Activated T-cell treated with anti-CD3 and anti-CD28 coated beads for 24 hours (primary cell): ENCODE measurements around the gene CPT2.

Experiments
- DNase-seq: peaks from one replicate; pipeline ENCODE4 v3.0.0-alpha.2; 2020; ENCODE audit warnings: low read depth

The CPT2 gene

DNA sequence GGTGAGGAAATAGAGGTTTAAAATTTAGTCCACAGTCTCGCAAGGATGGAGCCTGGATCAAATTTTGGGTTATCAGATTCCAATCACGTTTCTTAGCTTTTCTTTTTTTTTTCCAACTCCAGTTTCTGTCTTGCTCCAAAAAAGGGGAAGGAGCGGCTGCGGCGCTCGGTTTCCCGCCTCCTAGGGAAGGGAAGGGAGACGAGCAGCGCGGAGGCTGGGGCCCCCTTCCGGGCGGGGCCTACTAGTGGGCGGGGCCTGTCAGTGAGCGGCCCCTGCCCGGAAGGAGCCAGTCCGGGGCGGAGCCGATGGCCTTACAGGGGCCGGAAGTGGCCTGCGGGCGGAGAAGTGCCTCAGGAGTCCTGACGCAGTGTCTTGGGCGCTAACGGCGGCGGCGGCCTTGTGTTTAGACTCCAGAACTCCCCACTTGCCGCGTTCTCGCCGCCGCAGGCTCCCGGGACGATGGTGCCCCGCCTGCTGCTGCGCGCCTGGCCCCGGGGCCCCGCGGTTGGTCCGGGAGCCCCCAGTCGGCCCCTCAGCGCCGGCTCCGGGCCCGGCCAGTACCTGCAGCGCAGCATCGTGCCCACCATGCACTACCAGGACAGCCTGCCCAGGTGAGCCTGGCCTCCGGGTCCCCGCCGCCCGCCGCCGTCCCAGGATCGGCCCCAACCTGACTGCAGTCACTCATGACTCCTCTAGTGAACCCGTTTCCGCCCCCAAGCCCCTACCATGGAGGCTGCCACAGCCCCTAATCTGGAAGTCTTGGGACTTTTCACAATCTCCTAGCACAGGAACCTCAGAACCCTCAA lies at the start of gene CPT2:
CPT2 (plus strand) TSS at position 340 of the 806 bp plus-strand sequence; CDS start at position 460, 120 bp downstream.
- DNase-seq: peak; percentile 89

DNA sequence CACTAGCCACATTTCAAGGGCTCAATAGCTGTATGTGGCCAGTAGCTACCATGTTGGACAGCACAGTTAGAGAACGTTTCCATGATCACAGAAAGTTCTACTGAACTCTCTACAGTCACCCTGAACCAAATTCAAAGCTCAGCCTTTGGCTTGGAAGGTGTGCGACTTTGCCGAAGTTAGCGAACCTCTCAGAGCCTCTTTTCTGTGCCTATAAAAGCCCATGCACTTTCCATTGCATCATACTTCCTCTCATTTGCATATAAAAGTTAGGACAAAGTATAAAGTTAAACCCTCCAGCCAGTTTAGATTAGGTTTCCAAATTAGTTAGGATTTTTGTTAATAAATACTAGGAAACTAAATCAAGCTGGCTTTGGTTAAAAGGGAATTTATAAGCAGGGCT lies 49.5 kb upstream of the CPT2 start:
- no peak for DNase-seq

DNA sequence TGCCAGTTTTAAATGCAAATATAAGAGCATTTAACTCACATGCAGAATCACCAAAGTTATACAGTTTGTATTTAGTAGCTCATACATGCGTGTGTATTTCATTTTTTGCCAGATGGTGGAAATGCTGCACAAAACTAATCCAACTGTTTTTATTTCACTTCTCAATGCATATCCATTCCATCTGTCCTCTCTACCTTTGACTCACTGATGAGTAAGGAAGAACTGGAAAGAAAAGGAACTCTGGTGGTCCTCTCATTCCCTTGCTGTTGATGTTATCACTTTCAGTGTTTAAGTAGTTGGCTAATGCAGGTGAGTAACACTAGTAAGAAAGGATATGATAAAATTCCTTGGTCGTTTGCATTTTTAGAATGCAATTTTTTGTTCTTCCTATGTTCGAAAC lies 48.5 kb upstream of the CPT2 start:
- no peak for DNase-seq

GRCh38 chr1:53153752-53154151 lies 42.9 kb upstream of the CPT2 start:
- no peak for DNase-seq

- no peak for DNase-seq
Observed at GRCh38 chr1:53154859-53155438, 41.7 kb upstream of the CPT2 start.

GRCh38 chr1:53155534-53155933 lies 41.1 kb upstream of the CPT2 start:
- DNase-seq: no peak

DNA sequence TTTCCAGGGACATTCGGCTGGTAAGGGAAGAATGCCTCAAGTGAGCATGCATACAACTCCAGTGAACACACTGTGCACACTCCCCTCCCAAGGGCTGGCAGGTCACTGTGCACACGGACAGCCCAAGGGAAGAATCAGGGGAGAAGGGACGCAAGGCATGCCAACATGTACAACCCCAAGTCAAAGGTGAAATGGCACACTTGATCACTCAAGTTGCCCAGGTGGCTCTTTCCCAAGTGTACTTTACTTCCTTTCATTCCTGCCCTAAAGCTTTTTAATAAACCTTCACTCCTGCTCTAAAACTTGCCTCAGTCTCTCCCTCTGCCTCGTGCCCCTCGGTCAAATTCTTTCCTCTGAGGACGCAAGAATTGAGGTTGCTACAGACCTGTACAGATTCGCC lies 40.7 kb upstream of the CPT2 start:
- no peak for DNase-seq

GRCh38 chr1:53156783-53157182 lies 39.8 kb upstream of the CPT2 start:
- no peak for DNase-seq

DNA sequence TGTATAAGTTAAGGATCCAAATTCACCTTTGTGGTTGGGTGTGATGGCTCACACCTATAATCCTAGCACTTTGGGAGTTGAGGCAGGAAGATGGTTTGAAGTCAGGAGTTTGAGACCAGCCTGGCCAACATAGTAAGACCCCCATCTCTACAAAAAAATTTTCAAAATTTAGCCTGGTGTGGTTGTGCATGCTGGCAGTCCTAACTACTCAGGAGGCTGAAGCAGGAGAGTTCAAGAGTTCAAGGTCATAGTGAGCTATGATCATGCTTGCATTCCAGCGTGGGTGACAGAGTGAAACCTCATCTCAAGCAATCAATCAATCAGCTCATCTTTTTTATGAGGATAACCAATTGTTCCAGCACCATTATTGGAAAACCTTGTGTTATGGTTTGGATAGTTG lies 37.7 kb upstream of the CPT2 start:
- no peak for DNase-seq

DNA sequence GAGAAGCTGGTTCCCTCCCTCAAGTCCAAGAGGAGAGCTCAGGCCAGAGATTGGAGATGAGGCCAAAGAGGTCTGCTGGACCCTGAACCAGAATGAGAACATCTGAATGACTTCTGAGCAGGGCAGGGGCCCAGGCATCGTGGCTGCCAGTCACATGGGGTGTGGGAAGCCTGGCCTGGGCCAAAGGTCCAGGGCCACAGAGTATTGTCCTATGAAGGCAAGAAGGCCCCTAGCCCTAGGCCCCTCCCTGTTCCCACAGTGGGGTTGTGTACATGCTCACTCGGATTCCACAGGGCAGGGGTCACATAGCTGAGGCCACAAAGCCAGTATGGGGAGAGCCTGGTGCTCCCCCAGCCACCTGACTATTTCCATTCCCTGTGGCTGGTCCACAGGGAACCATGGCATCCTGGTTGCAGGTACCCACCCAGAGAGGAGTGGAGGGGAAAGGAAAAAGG lies 35.7 kb upstream of the CPT2 start:
- DNase-seq: no peak

GRCh38 chr1:53162621-53163020 lies 34.0 kb upstream of the CPT2 start:
- no peak for DNase-seq

DNA sequence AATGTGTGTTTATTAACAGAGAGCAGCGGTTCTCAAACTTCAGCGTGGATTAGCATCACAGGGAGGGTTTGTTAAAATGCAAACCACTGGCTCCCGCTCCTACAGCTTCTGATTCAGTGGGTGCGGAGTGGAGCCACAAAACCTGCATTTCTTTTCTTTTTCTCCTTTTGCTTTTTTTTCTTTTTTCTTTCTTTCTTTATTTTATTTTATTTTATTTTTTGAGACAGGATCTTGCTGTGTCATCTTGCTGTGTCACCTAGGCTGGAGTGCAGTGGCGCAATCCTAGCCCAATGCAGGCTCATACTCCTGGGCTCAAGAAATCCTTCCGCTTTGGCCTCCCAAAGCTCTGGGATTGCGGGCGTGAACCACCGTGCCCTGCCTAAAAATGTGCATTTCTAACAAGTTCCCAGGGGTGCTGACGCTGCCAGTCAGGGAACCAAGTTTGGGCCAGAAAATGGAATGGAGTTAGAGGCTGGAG lies 33.3 kb upstream of the CPT2 start:
- no peak for DNase-seq

DNA sequence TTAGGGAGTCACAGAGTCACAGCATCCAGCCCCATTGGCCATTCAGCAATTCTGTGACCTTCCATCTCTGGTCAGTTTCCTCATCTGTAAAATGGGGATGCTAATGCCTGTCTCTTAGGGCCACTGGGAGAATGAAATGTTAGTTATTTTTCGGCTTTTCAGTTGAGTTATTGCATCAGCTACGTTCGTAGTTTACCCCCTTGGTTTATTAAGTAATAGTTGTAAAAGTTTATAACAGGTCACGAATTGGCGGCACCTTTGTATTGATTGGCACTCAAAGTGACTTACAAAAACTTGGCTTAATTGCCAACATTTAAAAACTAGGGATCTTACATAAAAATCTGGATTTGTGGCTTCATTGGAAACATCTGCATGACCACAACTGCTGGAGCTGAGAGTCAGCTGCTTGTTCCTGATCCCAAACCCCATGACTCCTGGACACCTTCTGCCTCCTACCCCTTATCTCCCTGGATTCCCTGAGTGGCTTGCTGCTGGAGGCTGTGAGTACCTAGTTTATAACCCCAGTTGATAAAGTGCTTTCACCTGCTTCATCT lies 31.1 kb upstream of the CPT2 start:
- no peak for DNase-seq

DNA sequence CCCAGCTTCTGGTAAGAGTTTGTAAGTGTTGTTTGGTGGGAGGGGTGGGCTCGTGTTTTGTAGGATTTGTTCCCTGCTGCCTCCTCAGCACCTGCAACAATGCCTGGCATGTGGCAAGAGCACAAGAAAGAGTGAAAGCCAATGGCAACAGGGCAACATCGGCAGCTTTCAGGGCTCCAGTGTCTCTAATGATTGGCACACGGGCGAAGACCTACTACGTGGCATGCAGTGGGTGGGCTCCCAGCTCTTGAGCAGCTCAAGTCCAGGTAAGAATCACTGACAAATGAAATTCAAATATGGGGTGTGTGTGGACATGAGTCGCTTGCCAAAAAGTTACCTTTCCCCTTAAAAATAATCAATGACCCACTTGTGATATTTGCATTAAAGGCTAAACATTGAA lies 30.3 kb upstream of the CPT2 start:
- no peak for DNase-seq

GRCh38 chr1:53166912-53167311 lies 29.7 kb upstream of the CPT2 start:
- DNase-seq: no peak

- DNase-seq: no peak
Observed at GRCh38 chr1:53172426-53173128, 24.0 kb upstream of the CPT2 start.

- DNase-seq: no peak
Observed at GRCh38 chr1:53174971-53175913, 21.4 kb upstream of the CPT2 start.

DNA sequence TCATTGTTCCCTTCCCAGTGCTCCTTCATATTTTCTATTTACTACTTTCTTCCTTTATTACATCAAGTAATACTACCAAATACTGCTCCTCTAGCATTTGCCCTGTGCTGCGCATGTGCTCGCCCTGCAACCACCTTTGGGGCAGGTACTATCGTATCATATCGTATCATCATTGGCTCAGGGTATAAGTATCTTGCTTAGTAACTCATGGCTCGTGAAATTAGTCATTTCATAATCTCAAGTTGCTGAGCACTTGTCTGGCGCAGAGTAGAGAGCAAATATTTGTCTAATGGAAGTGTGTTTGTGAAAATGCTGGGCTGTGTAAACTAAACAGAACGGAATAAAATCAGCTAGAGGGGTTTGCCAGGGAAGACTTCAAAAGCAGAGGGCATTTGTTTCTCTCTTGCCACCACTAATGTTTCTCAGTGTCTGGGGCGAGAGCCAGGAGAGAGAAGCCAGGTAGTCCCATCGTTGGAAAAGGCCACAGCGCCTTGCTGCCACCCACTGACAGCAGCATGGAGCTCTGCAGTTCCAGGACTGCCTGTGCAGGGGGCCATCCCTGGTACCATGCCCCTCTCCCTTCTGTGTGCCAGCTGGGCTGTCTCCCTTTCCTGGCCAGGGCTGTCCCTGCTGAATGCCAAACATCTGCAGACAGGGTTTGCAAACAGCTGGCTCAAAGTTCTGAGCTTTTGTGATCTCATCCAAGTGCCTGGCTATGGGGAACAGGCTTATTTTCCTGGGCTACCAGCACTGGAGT lies 20.0 kb upstream of the CPT2 start:
- DNase-seq: no peak

- DNase-seq: no peak
Observed at GRCh38 chr1:53180226-53180625, 16.4 kb upstream of the CPT2 start.

GRCh38 chr1:53180951-53181350 lies 15.7 kb upstream of the CPT2 start:
- DNase-seq: no peak

DNA sequence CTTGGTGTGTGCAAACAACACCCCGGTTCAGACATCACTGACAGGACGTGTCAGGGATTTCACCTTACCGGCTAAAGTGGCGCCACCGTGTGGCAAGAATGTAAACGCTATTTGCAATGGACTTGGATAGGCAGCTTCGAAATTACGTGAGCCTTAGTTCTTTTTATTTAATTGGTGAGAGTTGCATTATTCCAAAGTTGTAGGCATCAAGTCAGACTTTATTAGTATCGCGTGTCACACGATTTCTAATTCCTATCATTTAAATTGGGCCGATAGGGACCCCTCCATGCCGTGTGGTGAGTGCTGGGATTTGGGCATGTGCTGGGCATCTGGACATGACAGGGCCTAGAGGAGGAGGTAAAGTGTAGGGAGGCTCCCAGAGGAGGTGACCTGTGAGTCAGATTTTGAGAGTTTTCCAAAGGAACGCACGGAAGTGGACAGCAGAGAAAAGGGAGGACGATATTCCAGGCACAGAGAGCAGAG lies 14.5 kb upstream of the CPT2 start:
- DNase-seq: peak; percentile 66
